Activated naive CD4-positive, alpha-beta T cell treated with anti-CD3 and anti-CD28 coated beads, Interleukin-2, amount 50 U/mL, for 72 hours (primary cell): ENCODE data around the gene PSD. TPM values are rescaled to one million over a fixed set of nuclear protein-coding genes. Genes with fewer than 3 reads are reported as not detected.

Experiments
- ATAC-seq, 2 donors: fragments of 150-1000 bp; cut with Tn5 transposase; 2 replicates each; pipeline ENCODE4 v1.10.0; 2021; ENCODE audit warnings: mild to moderate bottlenecking in 2 of 2, moderate library complexity in 2 of 2
- DNase-seq, 2 donors: peaks; one replicate each; pipeline ENCODE4 v3.0.0; 2021 to 2022; ENCODE audit warnings: low spot score in 2 of 2
- H3K27ac Mint-ChIP-seq, 2 donors: one replicate each; pipeline ENCODE4 v1.8.0; 2022; ENCODE audit warnings: mild to moderate bottlenecking in 2 of 2, mixed read lengths in 2 of 2
- H3K36me3 Mint-ChIP-seq, 2 donors: one replicate each; pipeline ENCODE4 v1.8.0; 2022; ENCODE audit warnings: mixed read lengths in 2 of 2
- H3K9me3 Mint-ChIP-seq, 2 donors: one replicate each; pipeline ENCODE4 v1.8.0; 2022; ENCODE audit warnings: mixed read lengths in 2 of 2
- total RNA-seq, 2 donors: library from RNA; stranded (reverse); gene quantifications; one replicate each; pipeline ENCODE4 v1.2.3, GENCODE V29; 2022

The PSD gene
- total RNA-seq, 2 donors from 2014 or later, result 8.7 to 13.3 TPM

- ATAC-seq (no peak), DNase-seq (no peak)
- H3K27ac Mint-ChIP-seq, result no peak overlapping the region
- H3K9me3 Mint-ChIP-seq, result no peaks in the 10 kb centered on the region
- no peaks in the 10 kb centered on the region for H3K36me3 Mint-ChIP-seq
Measured at GRCh38 chr10:102413806-102414561, 4.6 kb downstream of the PSD start.

- no peaks in the 10 kb centered on the region for H3K9me3 Mint-ChIP-seq
Measured at GRCh38 chr10:102413053-102413705, 5.4 kb downstream of the PSD start.

GRCh38 chr10:102412293-102412692 lies 6.3 kb downstream of the PSD start:
- DNase-seq (no peak), ATAC-seq (no peak)
- Mint-ChIP-seq H3K9me3 (no peaks in the 10 kb centered on the region), H3K27ac (peak overlapping the region in 1 of 2 donors; percentile 60), H3K36me3 (no peaks in the 10 kb centered on the region)

More at GRCh38 chr10:102413053-102413705, 5.4 kb downstream of the PSD start:
- no peak for DNase-seq
- peak overlapping the region in 1 of 2 donors; percentile 60 for H3K27ac Mint-ChIP-seq
- no peaks in the 10 kb centered on the region for H3K36me3 Mint-ChIP-seq
- ATAC-seq, result peak in 1 of 2 donors; percentile 19

- H3K27ac Mint-ChIP-seq, result no peak overlapping the region
- ATAC-seq (no peak), DNase-seq (no peak)
- no peaks in the 10 kb centered on the region for H3K9me3 Mint-ChIP-seq
- H3K36me3 Mint-ChIP-seq, result no peaks in the 10 kb centered on the region
Measured at GRCh38 chr10:102411341-102412255, 7.0 kb downstream of the PSD start.

GRCh38 chr10:102410429-102411073 lies 8.0 kb downstream of the PSD start:
- ATAC-seq (peak; percentile 39 to 48), DNase-seq (peak; percentile 72 to 78)
- H3K27ac Mint-ChIP-seq, result peak overlapping the region; percentile 15 to 64
- H3K9me3 Mint-ChIP-seq, result no peaks in the 10 kb centered on the region
- H3K36me3 Mint-ChIP-seq, result no peaks in the 10 kb centered on the region

- ATAC-seq (peak; percentile 3 to 9), DNase-seq (no peak)
- Mint-ChIP-seq H3K36me3 (no peaks in the 10 kb centered on the region), H3K27ac (peak overlapping the region; percentile 64 to 87), H3K9me3 (no peaks in the 10 kb centered on the region)
Measured at GRCh38 chr10:102409604-102410428, 8.8 kb downstream of the PSD start.

GRCh38 chr10:102408728-102409603 lies 9.6 kb downstream of the PSD start:
- peak; percentile 81 to 82 for DNase-seq
- ATAC-seq, result peak; percentile 78 to 80
- no peaks in the 10 kb centered on the region for H3K9me3 Mint-ChIP-seq
- H3K36me3 Mint-ChIP-seq, result no peaks in the 10 kb centered on the region
- peak overlapping the region; percentile 64 to 87 for H3K27ac Mint-ChIP-seq

GRCh38 chr10:102408131-102408727 lies 10.4 kb downstream of the PSD start:
- H3K36me3 Mint-ChIP-seq, result no peaks in the 10 kb centered on the region
- H3K27ac Mint-ChIP-seq, result peak overlapping the region in 1 of 2 donors; percentile 82

GRCh38 chr10:102407425-102408130 lies 11.0 kb downstream of the PSD start:
- H3K9me3 Mint-ChIP-seq, result no peaks in the 10 kb centered on the region
- no peak overlapping the region for H3K27ac Mint-ChIP-seq
- no peak for ATAC-seq
- no peaks in the 10 kb centered on the region for H3K36me3 Mint-ChIP-seq
- DNase-seq, result no peak

More at GRCh38 chr10:102408131-102408727, 10.4 kb downstream of the PSD start:
- DNase-seq (no peak), ATAC-seq (peak in 1 of 2 donors; percentile 6)
- no peaks in the 10 kb centered on the region for H3K9me3 Mint-ChIP-seq

GRCh38 chr10:102406815-102407214 lies 11.8 kb downstream of the PSD start:
- Mint-ChIP-seq H3K36me3 (no peaks in the 10 kb centered on the region), H3K27ac (peak overlapping the region in 1 of 2 donors; percentile 50), H3K9me3 (no peaks in the 10 kb centered on the region)
- ATAC-seq (no peak), DNase-seq (no peak)

GRCh38 chr10:102405632-102406031 lies 13.0 kb downstream of the PSD start:
- no peak for DNase-seq
- no peak for ATAC-seq
- Mint-ChIP-seq H3K27ac (peak overlapping the region; percentile 50 to 76), H3K9me3 (no peaks in the 10 kb centered on the region), H3K36me3 (peaks cover 0 to under 1% of the 10 kb centered on the region in 2 donors)

- DNase-seq (peak in 1 of 2 donors; percentile 56), ATAC-seq (no peak)
Measured at GRCh38 chr10:102405108-102405571, 13.4 kb downstream of the PSD start.

GRCh38 chr10:102404361-102405107 lies 14.1 kb downstream of the PSD start:
- Mint-ChIP-seq H3K36me3 (peaks cover 0 to 7% of the 10 kb centered on the region in 2 donors), H3K27ac (peak overlapping the region in 1 of 2 donors; percentile 50), H3K9me3 (no peaks in the 10 kb centered on the region)
- no peak for ATAC-seq
- no peak for DNase-seq

More at GRCh38 chr10:102405108-102405571, 13.4 kb downstream of the PSD start:
- peaks cover 0 to 5% of the 10 kb centered on the region in 2 donors for H3K36me3 Mint-ChIP-seq
- H3K27ac Mint-ChIP-seq, result peak overlapping the region; percentile 50 to 76
- H3K9me3 Mint-ChIP-seq, result no peaks in the 10 kb centered on the region
